Activated CD4-positive, CD25-positive, alpha-beta regulatory T cell (primary cell): ENCODE data around the gene EHMT1.
A peak's percentile ranks its signal among the peaks of the same experiment; 100 is the strongest.
"Not testable (repeated sequence)": the region's sequence is repeated elsewhere in the genome, so short reads cannot be mapped to it uniquely, and the experiment has no call there.

Experiments used
- DNase-seq, 4 experiments: peaks; one replicate each; lab custom pipeline; 2025; lab: John Stamatoyannopoulos, UW

The EHMT1 gene

DNA sequence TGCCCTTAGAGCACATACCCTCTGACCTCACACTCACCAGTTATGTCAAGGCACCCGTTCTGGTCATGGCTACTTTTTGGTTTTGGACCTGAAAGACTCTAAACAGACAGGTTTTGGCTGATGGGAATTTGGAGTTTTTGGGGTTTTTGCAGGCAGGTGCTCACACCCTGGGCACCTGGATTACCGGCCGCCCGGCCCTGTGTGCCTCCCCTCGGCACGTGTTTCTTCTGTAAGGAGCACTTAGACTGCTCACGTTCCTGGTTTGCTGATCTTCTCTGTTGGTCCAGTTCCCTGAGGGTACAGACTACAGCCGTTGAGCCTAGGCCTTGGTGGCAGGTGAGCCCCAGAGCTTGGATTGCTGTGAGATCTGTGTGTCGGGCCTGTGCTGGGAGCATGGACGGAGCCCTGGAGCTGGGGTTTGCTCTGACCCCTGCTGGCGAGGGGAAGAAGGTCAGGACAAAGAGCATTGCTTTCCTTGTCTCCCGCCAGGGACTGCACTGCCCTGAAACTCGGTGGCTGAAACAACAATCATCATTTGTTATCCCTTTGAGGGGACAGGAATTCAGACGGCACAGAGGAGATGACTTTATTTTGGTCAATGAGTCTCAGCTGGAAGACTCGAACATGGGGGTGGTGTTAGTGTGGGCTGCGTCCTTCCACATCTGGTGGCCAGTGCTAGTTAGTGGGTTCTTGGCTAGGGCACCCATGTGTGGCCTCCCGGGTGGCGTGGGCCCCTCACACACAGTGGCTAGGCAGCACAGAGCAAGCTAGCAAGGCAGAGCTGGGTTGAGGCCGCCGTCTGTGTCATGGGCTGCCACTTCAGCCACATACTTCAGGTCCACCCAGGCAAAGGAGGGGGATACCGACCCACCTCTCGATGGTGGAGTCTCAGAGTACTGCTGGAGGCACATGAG is 76.4 kb downstream of the EHMT1 start:
- DNase-seq, result no peak

DNA sequence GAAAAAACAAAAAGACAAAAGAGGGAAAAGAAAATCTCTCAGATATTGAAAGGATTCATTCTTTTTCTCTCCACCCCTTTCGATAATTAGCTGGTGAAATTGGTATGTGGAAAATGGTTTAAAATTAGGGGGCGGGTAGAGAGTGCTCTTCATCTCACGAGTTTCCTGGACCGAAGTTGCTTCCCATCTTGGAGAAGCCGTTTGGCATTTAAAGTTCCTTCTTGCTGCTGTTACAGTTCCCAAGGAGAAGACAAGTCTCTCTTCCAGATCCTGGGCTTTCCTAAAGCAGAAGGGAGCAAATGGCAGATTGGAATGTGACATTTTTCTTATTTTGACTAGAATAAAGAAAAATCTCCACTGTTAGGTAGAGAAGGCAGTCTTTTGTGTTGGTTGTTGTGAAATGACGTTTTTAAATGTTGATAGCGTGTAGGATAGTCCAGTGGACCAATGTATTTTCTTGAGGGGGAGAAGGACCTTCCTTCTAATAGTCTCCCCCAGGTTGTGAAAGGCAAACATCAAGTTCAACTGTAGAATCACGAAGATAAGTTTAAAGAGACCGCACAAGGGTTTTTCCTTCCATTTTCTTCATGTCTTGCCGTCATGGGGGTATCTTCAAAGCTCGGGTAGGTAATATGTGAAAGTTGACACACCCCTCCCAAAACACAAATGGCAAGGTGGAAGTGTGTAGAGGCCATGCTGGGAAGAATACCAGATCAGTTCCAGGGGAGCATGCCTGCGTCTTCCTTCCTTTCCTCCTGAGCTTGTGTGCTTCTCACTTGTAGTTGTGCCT is 77.5 kb downstream of the EHMT1 start:
- no peak for DNase-seq

DNA sequence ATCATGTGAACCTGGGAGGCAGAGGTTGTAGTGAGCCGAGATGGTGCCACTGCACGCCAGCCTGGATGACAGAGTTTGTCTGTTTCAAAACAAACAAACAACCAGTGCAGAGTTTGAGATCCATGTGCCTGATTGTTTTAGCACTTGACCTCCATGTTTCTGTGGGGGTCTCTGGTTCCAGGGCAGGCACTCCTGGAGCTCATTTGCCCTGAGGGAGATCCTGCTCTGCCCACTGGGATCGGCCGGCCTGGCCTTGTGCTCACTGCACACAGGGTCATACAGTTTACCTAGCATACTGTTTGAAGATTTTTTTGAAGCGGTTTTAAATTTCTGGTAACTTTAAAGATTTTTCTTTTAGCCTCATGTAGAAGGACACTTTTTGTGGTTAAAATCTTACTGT is 78.4 kb downstream of the EHMT1 start:
- no peak for DNase-seq

DNA sequence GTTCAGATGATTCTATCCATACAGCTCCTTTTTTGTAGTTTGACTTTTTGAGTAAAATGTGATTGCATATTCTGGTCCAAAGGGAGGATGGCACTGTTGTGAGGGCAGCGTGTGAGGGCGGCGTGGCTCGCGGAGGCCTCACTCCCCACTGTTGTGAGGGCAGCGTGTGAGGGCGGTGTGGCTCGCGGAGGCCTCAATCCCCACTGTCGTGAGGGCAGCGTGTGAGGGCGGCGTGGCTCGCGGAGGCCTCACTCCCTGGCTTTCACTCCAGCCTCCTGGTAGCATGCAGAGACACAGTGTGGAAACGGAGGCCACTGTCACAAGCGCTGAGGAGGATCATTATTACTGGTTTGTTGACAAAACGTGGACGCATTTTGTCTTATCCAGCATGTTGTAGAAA is 79.0 kb downstream of the EHMT1 start:
- DNase-seq, result no peak

DNA sequence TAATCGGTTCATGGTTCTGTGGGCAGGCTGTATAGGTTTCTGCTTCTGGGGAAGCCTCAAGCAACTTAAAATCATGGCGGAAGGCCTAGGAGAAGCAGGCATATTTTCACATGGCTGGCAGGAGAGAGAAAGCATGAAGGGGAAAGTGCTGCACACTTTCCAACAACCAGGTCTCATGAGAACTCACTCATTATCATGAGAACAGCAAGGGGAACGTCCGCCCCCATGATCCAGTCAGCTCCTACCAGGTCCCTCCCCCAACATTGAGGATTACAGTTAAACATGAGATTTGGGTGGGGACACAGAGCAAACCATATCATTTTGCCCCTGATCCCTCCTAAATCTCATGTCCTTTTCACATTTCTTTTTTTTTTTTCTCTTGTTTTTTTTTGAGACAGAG is 82.1 kb downstream of the EHMT1 start:
- DNase-seq, result no peak

DNA sequence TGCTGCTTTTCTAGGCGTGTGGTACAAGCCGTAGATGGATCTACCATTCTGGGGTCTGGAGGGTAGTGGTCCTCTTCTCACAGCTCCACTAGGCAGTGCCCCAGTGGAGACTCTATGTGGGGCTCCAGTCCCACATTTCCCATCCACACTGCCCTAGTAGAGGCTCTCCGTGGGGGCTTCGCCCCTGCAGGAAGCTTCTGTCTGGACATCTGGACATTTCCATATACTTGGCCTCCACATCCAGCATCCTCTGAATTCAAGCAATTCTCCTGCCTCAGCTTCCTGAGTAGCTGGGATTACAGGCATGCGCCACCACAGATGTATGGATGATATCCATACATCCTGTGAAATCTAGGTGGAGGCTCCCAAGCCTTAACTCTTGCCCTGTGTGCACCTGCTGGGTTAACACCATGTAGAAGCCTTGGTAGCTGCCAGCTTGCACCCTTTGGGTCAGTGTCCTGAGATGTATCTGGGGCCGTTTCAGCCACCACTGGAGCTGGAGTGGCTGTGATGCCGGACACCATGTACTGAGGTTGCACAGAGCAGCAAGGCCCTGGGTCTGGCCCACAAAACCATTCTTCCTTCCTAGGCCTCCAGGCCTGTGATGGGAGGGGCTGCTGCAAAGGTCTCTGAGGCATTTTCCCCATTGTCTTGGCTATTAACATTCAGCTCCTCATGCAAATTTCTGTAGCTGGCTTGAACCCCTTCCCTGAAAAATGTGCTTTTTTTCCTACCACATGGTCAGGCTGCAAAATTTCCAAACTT is 84.0 kb downstream of the EHMT1 start:
- no peak for DNase-seq

DNA sequence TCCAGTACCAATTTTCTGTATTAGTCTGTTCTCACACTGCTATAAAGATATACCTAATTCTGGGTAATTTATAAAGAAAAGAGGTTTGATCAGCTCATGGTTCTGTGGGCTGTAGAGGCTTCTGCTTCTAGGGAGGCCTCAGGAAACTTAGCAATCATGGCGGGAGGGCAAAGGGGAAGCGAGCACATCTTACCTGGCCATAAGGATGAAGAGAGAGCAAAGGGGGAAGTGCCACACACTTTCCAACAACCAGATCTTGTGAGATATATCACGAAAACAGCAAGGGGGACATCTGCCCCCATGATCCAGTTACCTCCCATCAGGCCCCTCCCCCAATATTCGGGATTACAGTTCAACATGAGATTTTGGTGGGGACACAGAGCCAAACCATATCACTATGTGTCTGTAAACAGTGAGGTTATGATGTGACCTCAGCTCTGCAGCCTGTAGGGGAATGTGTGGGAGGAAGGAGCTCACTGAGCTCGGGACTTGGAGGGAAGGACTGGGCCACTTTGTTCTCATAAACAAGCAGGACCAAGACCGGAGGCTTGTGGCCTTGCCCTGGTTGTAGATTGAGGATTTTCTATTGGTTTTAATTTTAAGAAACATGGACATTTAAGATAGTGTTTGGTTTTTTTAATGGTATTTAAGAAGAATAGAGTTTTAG is 85.2 kb downstream of the EHMT1 start:
- DNase-seq, result no peak

DNA sequence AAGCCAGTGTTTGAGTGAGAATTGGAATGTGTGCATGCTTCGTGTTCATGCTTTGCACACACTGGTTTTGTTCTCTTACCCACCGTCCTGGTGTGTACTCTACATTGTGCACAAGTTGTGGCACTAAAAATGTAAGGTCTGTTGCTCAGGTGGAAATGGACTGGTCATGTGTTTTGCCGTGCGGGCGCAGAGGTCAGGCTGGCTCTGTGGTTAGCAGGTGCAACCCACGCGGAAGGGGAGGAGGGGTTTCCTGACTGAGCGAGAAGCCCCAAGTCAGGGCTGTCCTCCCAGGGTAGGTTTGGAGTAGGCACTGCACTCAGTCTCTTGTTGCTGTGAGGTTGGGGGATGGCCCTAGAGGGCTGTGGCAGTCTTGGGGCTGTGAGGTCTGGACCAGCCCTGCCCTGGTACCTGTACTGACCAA is 86.6 kb downstream of the EHMT1 start:
- DNase-seq, result peak in 1 of 4 experiments; percentile 27

DNA sequence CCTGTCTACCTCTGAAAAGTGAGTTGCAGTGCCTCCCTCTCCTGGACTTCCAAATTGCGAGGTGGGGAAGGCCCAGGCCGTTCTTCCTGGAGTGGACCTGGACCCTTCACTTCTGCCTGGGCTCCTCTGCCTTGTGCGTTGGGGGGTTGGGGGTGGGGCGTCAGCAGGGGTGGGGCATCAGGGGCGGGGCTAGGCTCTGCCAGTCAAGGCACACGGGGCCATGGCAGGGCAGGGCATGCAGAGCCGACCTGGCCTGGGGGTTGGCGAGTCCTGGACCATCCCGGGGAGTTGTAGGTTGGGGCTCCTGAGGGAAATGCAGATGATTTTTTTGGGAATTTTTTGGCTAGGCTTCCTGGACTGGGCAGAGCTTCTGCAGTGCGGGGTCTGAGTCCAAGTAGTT is 87.1 kb downstream of the EHMT1 start:
- no peak for DNase-seq

DNA sequence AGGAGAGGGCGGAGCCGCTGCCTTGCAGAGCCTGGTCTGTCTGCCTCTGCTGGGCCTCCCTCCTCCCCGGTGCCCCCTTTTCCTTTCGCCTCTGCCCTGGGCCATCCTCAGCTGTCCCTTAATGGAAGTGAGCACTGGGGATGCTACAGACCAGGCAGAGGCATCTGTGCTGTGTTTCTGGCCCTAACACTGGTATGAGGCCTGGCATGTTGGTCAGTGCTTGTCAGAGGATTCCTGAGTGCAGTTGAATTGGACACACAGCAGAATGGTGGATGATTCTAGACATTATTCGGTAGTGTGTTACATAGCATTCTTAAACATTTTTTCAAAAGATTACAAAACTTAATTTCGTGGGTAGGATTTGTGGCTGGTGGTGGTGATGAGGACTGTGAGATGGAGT is 88.6 kb downstream of the EHMT1 start:
- no peak for DNase-seq

DNA sequence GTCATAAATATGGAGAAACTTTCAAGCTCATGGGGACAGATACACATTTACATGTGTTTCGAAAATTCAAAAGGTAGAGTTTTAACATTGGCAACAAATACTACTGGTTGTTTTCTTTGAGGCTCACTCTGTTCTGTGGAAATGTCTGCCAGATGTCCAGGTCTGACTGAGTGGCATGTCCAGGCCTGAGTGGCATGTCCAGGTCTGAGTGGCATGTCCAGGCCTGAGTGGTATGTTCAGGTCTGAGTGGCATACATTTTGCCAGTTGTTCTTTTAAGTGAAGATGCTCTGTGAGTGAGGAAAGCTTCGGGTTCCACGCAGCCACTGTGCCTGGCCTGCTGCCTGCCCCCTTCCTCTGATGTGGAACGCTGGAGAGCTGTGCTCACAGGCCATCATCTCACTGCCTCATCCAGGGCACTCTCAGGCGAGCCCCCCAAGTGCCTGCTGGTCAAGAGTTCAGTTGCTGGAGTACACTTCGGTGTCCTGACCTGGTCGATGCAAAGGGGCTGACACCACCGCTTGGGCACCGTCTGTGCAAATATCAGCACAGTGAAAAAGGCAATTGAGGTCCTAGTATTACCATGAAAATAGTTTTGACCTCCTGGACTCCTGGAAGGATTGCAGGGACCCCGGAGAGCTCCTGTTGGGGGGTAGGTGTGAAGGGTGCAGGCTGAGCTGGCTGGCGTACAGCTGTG is 89.9 kb downstream of the EHMT1 start:
- no peak for DNase-seq

DNA sequence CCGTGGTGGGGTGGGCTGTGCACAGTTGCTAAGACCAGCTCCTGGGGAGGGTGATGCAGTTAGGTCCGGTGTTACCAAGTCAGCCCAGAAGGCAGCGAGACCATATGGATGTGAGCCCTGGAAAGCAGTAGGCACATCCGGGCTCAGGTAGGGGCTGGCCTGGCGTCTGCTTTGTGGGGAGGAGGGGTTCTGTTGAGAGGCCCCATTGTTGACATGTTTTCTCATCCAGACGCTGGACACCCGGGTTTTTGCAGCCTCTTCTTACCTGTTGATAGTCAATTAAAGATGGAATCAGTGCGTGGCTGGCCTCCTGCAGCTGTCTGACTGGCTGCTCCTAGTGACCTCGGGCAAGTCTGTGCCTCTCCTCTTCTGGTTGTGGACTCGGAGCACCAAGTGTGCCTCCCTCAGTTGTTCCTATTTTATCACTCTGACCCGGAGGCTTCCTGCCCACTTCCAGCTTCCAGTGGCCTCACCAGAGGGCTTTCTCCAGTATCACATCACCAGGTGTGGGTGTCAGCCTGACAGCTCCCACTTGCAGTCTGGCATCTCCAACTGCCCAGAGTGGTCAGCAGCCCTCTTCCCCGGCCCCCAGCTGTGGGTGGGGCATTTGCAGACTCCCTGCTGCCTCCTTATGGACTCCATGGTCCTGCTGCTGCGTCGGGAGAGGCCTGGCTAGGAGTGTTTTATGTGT is 90.8 kb downstream of the EHMT1 start:
- no peak for DNase-seq

DNA sequence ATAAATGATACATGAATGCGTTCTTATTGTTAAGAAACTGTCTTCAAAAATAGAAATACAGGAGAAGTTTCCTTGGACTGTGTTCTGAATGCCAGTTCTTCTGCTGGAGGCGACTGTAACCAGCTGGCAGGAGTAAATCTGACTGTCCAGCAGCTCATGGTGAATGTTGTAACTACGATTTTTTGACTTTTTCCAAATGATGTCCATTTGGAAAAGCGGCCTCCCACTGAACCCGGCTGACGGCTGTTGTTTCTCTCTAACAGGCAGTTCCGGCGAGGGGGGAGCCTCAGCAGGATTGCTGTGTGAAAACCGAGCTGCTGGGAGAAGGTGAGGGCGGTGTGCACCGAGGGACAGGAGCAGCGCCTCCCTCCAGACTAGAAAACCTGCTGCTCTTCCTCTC is 91.9 kb downstream of the EHMT1 start:
- no peak for DNase-seq

DNA sequence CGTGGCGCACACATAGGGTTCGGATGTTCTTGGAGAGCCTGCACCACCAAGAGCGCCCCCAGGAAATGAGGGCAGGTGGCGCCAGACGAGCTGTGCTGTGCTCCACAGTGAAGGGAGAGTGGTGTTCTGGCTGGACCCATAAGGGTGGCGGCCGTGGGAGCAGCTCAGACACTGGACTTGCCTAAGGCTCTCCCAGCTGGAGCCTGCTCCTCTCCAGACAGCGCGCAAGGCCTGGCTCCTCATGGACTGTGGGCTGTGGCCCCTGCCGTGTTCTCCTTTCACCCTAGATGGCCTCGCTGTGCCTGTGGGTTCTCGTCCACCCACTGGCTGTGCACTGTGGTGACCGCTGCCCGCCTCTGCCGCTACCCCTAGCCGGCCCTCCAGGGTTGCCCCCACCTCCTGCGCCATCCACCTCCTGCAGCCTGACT is 92.9 kb downstream of the EHMT1 start:
- no peak for DNase-seq

DNA sequence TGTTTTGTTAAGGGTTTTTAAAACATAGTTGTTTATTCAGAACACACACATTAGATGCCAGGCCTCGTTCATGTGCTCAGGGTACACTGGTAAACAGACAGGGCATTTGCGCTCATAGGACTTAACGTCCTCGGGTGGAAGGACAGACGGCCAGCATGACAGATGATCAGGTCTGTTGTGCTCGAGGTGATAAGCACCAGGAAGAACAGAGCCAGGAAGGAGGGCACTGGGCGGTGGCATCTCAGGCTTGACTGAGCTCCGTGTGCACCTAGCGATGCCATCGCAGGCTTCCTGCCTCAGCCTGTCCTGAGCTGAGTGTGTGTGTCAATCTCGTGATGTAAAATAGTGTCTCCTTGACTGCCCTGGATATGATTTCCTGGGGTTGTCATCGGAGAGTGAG is 96.5 kb downstream of the EHMT1 start:
- DNase-seq, result no peak

DNA sequence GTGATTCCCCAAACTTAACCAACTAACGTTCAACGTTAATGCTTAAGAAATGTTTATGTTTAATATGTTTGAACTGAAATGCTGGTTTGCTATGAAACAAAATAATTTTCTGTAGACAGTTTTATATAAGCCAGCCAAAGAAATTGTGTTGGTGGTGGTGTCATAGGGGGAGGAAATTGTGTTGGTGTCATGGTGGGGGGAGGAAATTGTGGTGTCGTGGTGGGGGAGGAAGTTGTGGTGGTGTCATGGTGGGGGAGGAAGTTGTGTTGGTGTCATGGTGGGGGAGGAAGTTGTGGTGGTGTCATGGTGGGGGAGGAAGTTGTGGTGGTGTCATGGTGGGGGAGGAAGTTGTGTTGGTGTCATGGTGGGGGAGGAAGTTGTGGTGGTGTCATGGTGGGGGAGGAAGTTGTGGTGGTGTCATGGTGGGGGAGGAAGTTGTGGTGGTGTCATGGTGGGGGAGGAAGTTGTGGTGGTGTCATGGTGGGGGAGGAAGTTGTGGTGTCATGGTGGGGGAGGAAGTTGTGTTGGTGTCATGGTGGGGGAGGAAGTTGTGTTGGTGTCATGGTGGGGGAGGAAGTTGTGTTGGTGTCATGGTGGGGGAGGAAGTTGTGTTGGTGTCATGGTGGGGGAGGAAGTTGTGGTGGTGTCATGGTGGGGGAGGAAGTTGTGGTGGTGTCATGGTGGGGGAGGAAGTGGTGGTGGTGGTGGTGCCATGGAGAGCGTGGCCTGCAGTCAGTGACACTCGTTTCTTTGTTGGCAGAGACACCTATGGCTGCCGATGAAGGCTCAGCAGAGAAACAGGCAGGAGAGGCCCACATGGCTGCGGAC is 97.3 kb downstream of the EHMT1 start:
- not testable (repeated sequence) for DNase-seq

DNA sequence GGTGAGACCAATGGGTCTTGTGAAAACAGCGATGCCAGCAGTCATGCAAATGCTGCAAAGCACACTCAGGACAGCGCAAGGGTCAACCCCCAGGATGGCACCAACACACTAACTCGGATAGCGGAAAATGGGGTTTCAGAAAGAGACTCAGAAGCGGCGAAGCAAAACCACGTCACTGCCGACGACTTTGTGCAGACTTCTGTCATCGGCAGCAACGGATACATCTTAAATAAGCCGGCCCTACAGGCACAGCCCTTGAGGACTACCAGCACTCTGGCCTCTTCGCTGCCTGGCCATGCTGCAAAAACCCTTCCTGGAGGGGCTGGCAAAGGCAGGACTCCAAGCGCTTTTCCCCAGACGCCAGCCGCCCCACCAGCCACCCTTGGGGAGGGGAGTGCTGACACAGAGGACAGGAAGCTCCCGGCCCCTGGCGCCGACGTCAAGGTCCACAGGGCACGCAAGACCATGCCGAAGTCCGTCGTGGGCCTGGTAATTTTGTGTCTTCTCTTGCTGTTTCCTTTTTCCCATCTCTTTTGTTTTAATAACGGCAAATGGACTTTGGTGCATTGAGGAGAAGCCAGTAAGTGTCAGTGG is 98.0 kb downstream of the EHMT1 start:
- no peak for DNase-seq

DNA sequence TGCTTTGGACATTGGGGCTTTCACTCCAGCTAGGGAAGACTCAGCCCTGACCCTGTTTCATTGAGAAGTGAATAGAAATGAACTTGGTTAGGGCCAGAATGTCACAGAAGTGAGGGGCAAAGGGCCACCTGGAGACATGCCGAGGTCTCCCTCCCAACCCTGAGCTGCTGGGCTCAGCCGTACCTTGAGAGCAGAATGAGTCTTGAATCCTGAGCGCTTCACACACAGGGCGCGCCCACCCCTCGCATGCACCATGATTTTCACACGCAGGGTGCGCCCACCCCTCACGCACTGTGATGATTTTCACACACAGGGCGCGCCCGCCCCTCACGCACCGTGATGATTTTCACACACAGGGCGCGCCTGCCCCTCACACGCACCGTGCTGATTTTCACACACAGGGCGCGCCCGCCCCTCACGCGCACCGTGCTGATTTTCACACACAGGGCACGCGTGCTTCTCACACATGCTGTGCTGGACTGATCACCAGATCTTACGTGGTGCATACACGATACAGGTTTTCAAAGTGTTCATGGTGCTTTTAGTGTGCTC is 99.0 kb downstream of the EHMT1 start:
- DNase-seq, result no peak

DNA sequence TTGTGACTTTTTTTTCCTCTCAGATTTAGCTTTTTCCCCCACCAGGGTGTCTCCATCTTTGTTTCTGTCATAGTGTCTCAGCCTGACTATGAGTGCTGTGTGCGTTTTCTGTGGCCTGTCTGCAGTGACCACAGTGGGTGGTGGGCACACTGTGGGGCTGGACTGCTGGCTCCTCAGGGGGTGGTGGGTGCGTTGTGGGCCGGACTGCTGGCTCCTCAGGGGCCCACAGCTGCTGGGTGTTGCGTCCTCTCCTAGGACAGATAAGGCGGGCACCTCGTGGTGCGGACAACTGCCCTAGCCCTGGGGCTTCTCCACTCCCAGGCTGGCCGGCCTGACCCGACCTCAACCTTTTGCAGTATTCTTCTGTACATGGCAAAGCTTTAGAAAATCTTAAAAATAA is 100.4 kb downstream of the EHMT1 start:
- no peak for DNase-seq
